Lower lobe of right lung (tissue), 2 donors: ENCODE data around the gene PHACTR1. TPM values are rescaled to one million over a fixed set of nuclear protein-coding genes. Genes with fewer than 3 reads are reported as not detected.

Experiments
- ATAC-seq, 2 donors: fragments of 200-7000 bp; cut with Tn5 transposase; one replicate each; pipeline ENCODE4 v1.9.1; 2020 to 2022; ENCODE audit warnings: mild to moderate bottlenecking in 2 of 2, moderate library complexity in 2 of 2
- DNase-seq: peaks from one replicate; pipeline ENCODE4 v3.0.0-alpha.2; 2020
- H3K27ac ChIP-seq: fragments of 200-600 bp; one replicate; pipeline ENCODE4 v1.8.0; 2022
- H3K27me3 ChIP-seq: fragments of 200-600 bp; one replicate; pipeline ENCODE4 v1.8.0; 2022; ENCODE audit warnings: low read depth
- H3K36me3 ChIP-seq: fragments of 200-600 bp; one replicate; pipeline ENCODE4 v1.8.0; 2022; ENCODE audit warnings: mild to moderate bottlenecking
- H3K4me1 ChIP-seq: fragments of 200-600 bp; one replicate; pipeline ENCODE4 v1.8.0; 2022
- H3K4me3 ChIP-seq: fragments of 200-600 bp; one replicate; pipeline ENCODE4 v1.8.0; 2022; ENCODE audit warnings: mild to moderate bottlenecking
- H3K9me3 ChIP-seq: fragments of 200-600 bp; one replicate; pipeline ENCODE4 v1.8.0; 2022
- CTCF ChIP-seq: fragments of 200-600 bp; IDR thresholded peaks from one replicate; pipeline ENCODE4 v1.8.0; 2022; ENCODE audit warnings: antibody characterized with exemption, mild to moderate bottlenecking
- intact Hi-C: fragments of 100-400 bp; cut with DNase I; formaldehyde crosslinking; loops from one replicate; pipeline ENCODE4 v1.11.0; 2022
- total RNA-seq: library from RNA; stranded (reverse); fragmentation: NEBNext Ultra II Directional; extraction: Animal tissue kit (Norgen Biotek cat#: 25700); gene quantifications from one replicate; pipeline ENCODE4 v1.2.1, GENCODE V29; 2021
- donor health status: DM: no; HTN: yes; CAD: no; lungs with severe emphysema.

PHACTR1 gene
- total RNA-seq, 1 donor from 2014 or later: 91.0 TPM

GRCh38 chr6:13295576-13295975 is 579.0 kb downstream of the PHACTR1 start:
- H3K9me3 ChIP-seq: no peaks in the 10 kb centered on the region
- H3K4me3 ChIP-seq: no peak overlapping the region
- peaks cover 78% of the 10 kb centered on the region for H3K36me3 ChIP-seq
- no peak for DNase-seq
- no peak for ATAC-seq
- no peaks in the 10 kb centered on the region for H3K4me1 ChIP-seq
- no peak for TF ChIP-seq CTCF
- no peak overlapping the region for H3K27ac ChIP-seq
- no peaks in the 10 kb centered on the region for H3K27me3 ChIP-seq
- intact Hi-C loops: no loop called here

GRCh38 chr6:13296536-13296997 is 580.0 kb downstream of the PHACTR1 start:
- intact Hi-C loops: no loop called here
- Histone ChIP-seq H3K36me3 (peaks cover 83% of the 10 kb centered on the region), H3K4me1 (no peaks in the 10 kb centered on the region)

GRCh38 chr6:13297391-13297790 is 580.8 kb downstream of the PHACTR1 start:
- no peak for ATAC-seq
- TF ChIP-seq CTCF: no peak

More at GRCh38 chr6:13296536-13296997, 580.0 kb downstream of the PHACTR1 start:
- no peak for ATAC-seq
- DNase-seq: no peak
- no peak overlapping the region for H3K27ac ChIP-seq
- no peak overlapping the region for H3K4me3 ChIP-seq
- no peaks in the 10 kb centered on the region for H3K9me3 ChIP-seq
- no peak for TF ChIP-seq CTCF
- no peaks in the 10 kb centered on the region for H3K27me3 ChIP-seq

GRCh38 chr6:13298446-13298845 is 581.9 kb downstream of the PHACTR1 start:
- DNase-seq (no peak), ATAC-seq (no peak)
- Histone ChIP-seq H3K27ac (no peak overlapping the region), H3K27me3 (no peaks in the 10 kb centered on the region), H3K36me3 (peaks cover 76% of the 10 kb centered on the region), H3K4me3 (no peak overlapping the region), H3K9me3 (no peaks in the 10 kb centered on the region), H3K4me1 (peaks cover 17% of the 10 kb centered on the region)
- TF ChIP-seq CTCF: no peak
- intact Hi-C loops: no loop called here

More at GRCh38 chr6:13297391-13297790, 580.8 kb downstream of the PHACTR1 start:
- Histone ChIP-seq H3K36me3 (peaks cover 86% of the 10 kb centered on the region), H3K4me1 (peaks cover 7% of the 10 kb centered on the region), H3K4me3 (no peak overlapping the region), H3K27me3 (no peaks in the 10 kb centered on the region), H3K27ac (no peak overlapping the region), H3K9me3 (no peaks in the 10 kb centered on the region)
- intact Hi-C loops: no loop called here
- DNase-seq: no peak

- H3K9me3 ChIP-seq: no peaks in the 10 kb centered on the region
- ATAC-seq: no peak
- no peak for DNase-seq
- H3K36me3 ChIP-seq: peaks cover 71% of the 10 kb centered on the region
- intact Hi-C loops: no loop called here
- H3K4me1 ChIP-seq: peaks cover 27% of the 10 kb centered on the region
- TF ChIP-seq CTCF: no peak
- no peak overlapping the region for H3K27ac ChIP-seq
- no peak overlapping the region for H3K4me3 ChIP-seq
- no peaks in the 10 kb centered on the region for H3K27me3 ChIP-seq
Observed at GRCh38 chr6:13299403-13299821, 582.8 kb downstream of the PHACTR1 start.
